HepG2 (cell line): ENCODE results near the gene TFF2. TPM values are rescaled to one million over a fixed set of nuclear protein-coding genes. Genes with fewer than 3 reads are reported as not detected.
A peak's percentile ranks its signal among the peaks of the same experiment; 100 is the strongest.

Experiments
- AHDC1 ChIP-seq: sonication (generic); formaldehyde crosslinking; IDR thresholded peaks from 2 replicates; pipeline ENCODE4 v1.5.1; 2020; ENCODE audit warnings: mild to moderate bottlenecking, missing genetic modification reagents, borderline replicate concordance
- CCAR2 ChIP-seq: fragments of 200-400 bp; formaldehyde crosslinking; optimal IDR thresholded peaks from 2 replicates; pipeline ENCODE3; 2018; ENCODE audit warnings: low read depth, mild to moderate bottlenecking, low read length, moderate library complexity
- CHD2 ChIP-seq: IDR thresholded peaks from 2 replicates; pipeline ENCODE4 v1.6.1; 2011; ENCODE audit warnings: low read depth, low read length, improper control_type of control experiment
- ELF3 ChIP-seq: IDR thresholded peaks from 2 replicates; pipeline ENCODE4 v1.6.1; 2016; ENCODE audit warnings: missing genetic modification reagents, missing compliant biosample characterization
- EP300 ChIP-seq, 3 experiments: sonication (generic) in 1 of 3; formaldehyde crosslinking in 1 of 3; IDR thresholded peaks; 2 replicates each; pipeline versions ENCODE4 v1.5.1 to v1.6.1; 2011 to 2020; ENCODE audit warnings: low read depth in 2 of 3, low read length in 2 of 3, borderline replicate concordance in 1 of 3, improper control_type of control experiment in 1 of 3, mild to moderate bottlenecking in 1 of 3, missing genetic modification reagents in 1 of 3, moderate library complexity in 1 of 3
- FOXA3 ChIP-seq: IDR thresholded peaks from 2 replicates; pipeline ENCODE4 v1.6.1; 2016; ENCODE audit warnings: missing genetic modification reagents, missing compliant biosample characterization
- FOXP1 ChIP-seq, 2 experiments: fragments of 450-650 bp in 1 of 2; IDR thresholded peaks; 2 replicates each; pipeline ENCODE4 v1.6.1; 2017 to 2018; ENCODE audit warnings: antibody characterized with exemption in 1 of 2
- GLMP ChIP-seq: sonication (generic); formaldehyde crosslinking; IDR thresholded peaks from 2 replicates; pipeline ENCODE4 v1.9.0; 2021; ENCODE audit warnings: missing genetic modification reagents, mild to moderate bottlenecking, borderline replicate concordance
- JUNB ChIP-seq: sonication (generic); formaldehyde crosslinking; IDR thresholded peaks from 2 replicates; pipeline ENCODE4 v1.8.0; 2022; ENCODE audit warnings: missing genetic modification reagents, mild to moderate bottlenecking, borderline replicate concordance
- KDM2A ChIP-seq: sonication (generic); formaldehyde crosslinking; IDR thresholded peaks from 2 replicates; pipeline ENCODE4 v1.4.0; 2020; ENCODE audit warnings: low read depth, missing genetic modification reagents, borderline replicate concordance
- KDM5A ChIP-seq: fragments of 200-600 bp; sonication (generic); IDR thresholded peaks from 2 replicates; pipeline ENCODE4 v1.7.0; 2018; ENCODE audit warnings: antibody characterized with exemption, mild to moderate bottlenecking, low read length, borderline replicate concordance
- MAFG ChIP-seq: sonication (generic); formaldehyde crosslinking; IDR thresholded peaks from 2 replicates; pipeline ENCODE4 v1.5.1; 2020; ENCODE audit warnings: mild to moderate bottlenecking, missing genetic modification reagents
- PAX8 ChIP-seq: sonication (generic); formaldehyde crosslinking; IDR thresholded peaks from 2 replicates; pipeline ENCODE4 v1.8.0; 2022; ENCODE audit warnings: mild to moderate bottlenecking, missing genetic modification reagents, borderline replicate concordance
- RBM22 ChIP-seq: fragments of 200-400 bp; formaldehyde crosslinking; optimal IDR thresholded peaks from 2 replicates; pipeline ENCODE3; 2017; ENCODE audit warnings: mild to moderate bottlenecking, low read length, moderate library complexity
- RXRB ChIP-seq: IDR thresholded peaks from 2 replicates; pipeline ENCODE4 v1.6.1; 2016; ENCODE audit warnings: borderline replicate concordance, missing genetic modification reagents, missing compliant biosample characterization
- SAP130 ChIP-seq: IDR thresholded peaks from 2 replicates; pipeline ENCODE4 v1.6.1; 2016; ENCODE audit warnings: low read depth
- SOX13 ChIP-seq, 3 experiments: fragments of 450-650 bp in 1 of 3; sonication (generic) in 1 of 3; formaldehyde crosslinking in 1 of 3; IDR thresholded peaks in 2 of 3; conservative IDR thresholded peaks in 1 of 3; 2 replicates each; pipeline versions ENCODE4 v1.5.0 to v1.6.1; 2016 to 2020; ENCODE audit warnings: antibody characterized with exemption in 1 of 3, mild to moderate bottlenecking in 1 of 3, missing compliant biosample characterization in 1 of 3, missing genetic modification reagents in 1 of 3, moderate library complexity in 1 of 3
- U2AF1 ChIP-seq: fragments of 200-400 bp; formaldehyde crosslinking; optimal IDR thresholded peaks from 2 replicates; pipeline ENCODE3; 2017; ENCODE audit warnings: mild to moderate bottlenecking, low read depth, low read length
- YY1 ChIP-seq: IDR thresholded peaks from 2 replicates; pipeline ENCODE4 v1.6.1; 2011; ENCODE audit warnings: low read length, low read depth, moderate library complexity, mild to moderate bottlenecking; ENCODE audit not compliant: insufficient read depth, insufficient replicate concordance
- ZFP36L1 ChIP-seq: sonication (generic); formaldehyde crosslinking; IDR thresholded peaks from 2 replicates; pipeline ENCODE4 v1.8.0; 2022; ENCODE audit warnings: mild to moderate bottlenecking, missing genetic modification reagents, moderate library complexity
- polyA plus RNA-seq, 8 experiments: library from polyadenylated mRNA; depleted of rRNA in 3 of 8; stranded (reverse) in 7 of 8; unstranded in 1 of 8; fragments of >200 nt; fragmentation: Illumina TruSeq in 4 of 8; extraction: Trizol in 4 of 8; gene quantifications; 2 replicates each; pipeline versions ENCODE4 v1.2.1 to v1.2.3, GENCODE V29; 2011 to 2016; ENCODE audit warnings: low read depth in 4 of 8, missing spikeins in 1 of 8, mixed read lengths in 1 of 8; ENCODE audit not compliant: insufficient read depth in 1 of 8
- total RNA-seq, 5 experiments: library from RNA; depleted of rRNA; stranded (reverse); fragments of >200 nt; fragmentation: Illumina TruSeq; extraction: Trizol; gene quantifications; 2 replicates each; pipeline ENCODE4 v1.2.3, GENCODE V29; 2016; ENCODE audit warnings: low read depth in 1 of 5

TFF2 gene
- total and polyA plus RNA-seq, 2 of the 13 experiments (the other 11 are each of a cell fraction or from before 2014, with no cell fraction given): 1.5 TPM; not detected in 1

GRCh38 chr21:42392731-42393442 is 42.1 kb upstream of the TFF2 start (continued):
- TF ChIP-seq RXRB (peak; percentile 59; the same call in 1 of the 2 replicates), FOXP1 (IDR thresholded peaks at IDR 0.05) (no peak), FOXP1 (CRISPR knock-in tag; IDR thresholded peaks at IDR 0.05) (0 out of 2 replicates have a peak, but pooled peaks have one; percentile 12), GLMP (CRISPR knock-in tag) (no peak), KDM2A (CRISPR knock-in tag) (no peak), EP300 (IDR thresholded peaks at IDR 0.05; ENCODE audit: low read depth in 2 of 2, low read length in 2 of 2) (peak in 1 of 2 experiments; percentile 41; a peak in 1 of 4 replicates), EP300 (CRISPR knock-in tag; IDR thresholded peaks at IDR 0.05; ENCODE audit: borderline replicate concordance) (no peak), JUNB (CRISPR knock-in tag) (no peak), SAP130 (CRISPR knock-in tag) (peak; percentile 48; the same call in 1 of the 2 replicates), ZFP36L1 (CRISPR knock-in tag) (no peak), U2AF1 (no peak), YY1 (no peak), AHDC1 (CRISPR knock-in tag) (peak; percentile 38; the same call in 1 of the 2 replicates), SOX13 (IDR thresholded peaks at IDR 0.05) (no peak), SOX13 (CRISPR knock-in tag; conservative IDR thresholded peaks at IDR 0.05 in 1 of 2, IDR thresholded peaks at IDR 0.05 in 1 of 2) (peak in 1 of 2 experiments; percentile 50; a peak in 2 of 4 replicates), ELF3 (CRISPR knock-in tag) (peak; percentile 49; the same call in 1 of the 2 replicates), CCAR2 (no peak), MAFG (no peak), KDM5A (no peak), PAX8 (no peak), RBM22 (no peak), CHD2 (no peak), FOXA3 (peak; percentile 86)
